ENCODE measurements around the gene WLS.

WLS gene

DNA sequence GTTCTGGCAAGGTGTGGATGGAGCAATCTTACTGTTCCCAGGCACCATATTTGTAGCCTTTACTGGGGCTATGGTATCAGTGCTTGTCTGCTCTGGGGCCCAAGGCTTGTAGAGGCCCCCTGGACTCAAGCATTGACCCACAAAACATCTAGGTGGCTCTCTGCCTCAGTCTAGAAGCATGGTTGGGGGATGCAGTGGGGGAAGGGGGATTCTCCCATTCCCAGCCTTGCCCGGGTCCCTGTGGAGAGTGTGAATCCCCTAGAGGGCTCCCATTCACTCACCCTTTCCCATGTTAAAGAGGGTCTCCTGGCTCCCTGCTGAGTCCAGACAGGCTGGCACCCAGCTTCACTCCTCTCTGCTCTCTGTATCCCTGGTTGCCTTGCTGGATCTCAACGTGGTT, 153.7 kb downstream of the WLS start:
- DNase-seq: no peak

Data from Kasumi-1 (cell line).